Right lobe of liver (tissue), 6 donors: ENCODE results near the gene MGAT3. TPM values are rescaled to one million over a fixed set of nuclear protein-coding genes. Genes with fewer than 3 reads are reported as not detected.
A peak's percentile ranks its signal among the peaks of the same experiment; 100 is the strongest.

ENCODE experiments used
- ATAC-seq, 4 donors: fragments of 200-7000 bp; cut with Tn5 transposase; one replicate each; pipeline ENCODE4 v1.9.1; 2020; ENCODE audit warnings: mild to moderate bottlenecking in 4 of 4, moderate library complexity in 4 of 4
- DNase-seq, 3 donors: peaks; one replicate each; pipeline ENCODE4 v3.0.0-alpha.2; 2020
- H3K27ac ChIP-seq, 3 donors: fragments of 200-600 bp; one replicate each; pipeline ENCODE4 v1.8.0; 2022
- H3K27me3 ChIP-seq, 2 donors: fragments of 200-600 bp; one replicate each; pipeline ENCODE4 v1.8.0; 2022
- H3K36me3 ChIP-seq, 4 donors: fragments of 200-600 bp; sonication (generic) in 1 of 4; one replicate each; pipeline versions ENCODE4 v1.5.1 to v1.8.0; 2017 to 2022; ENCODE audit warnings: control low read depth in 1 of 4
- H3K4me1 ChIP-seq, 4 donors: fragments of 200-600 bp; sonication (generic) in 1 of 4; one replicate each; pipeline versions ENCODE4 v1.5.1 to v1.8.0; 2017 to 2022; ENCODE audit warnings: control low read depth in 1 of 4
- H3K4me3 ChIP-seq, 3 donors: fragments of 200-600 bp; one replicate each; pipeline ENCODE4 v1.8.0; 2022
- H3K9me3 ChIP-seq, 4 donors: fragments of 200-600 bp; sonication (generic) in 1 of 4; one replicate each; pipeline versions ENCODE4 v1.5.1 to v1.8.0; 2017 to 2022; ENCODE audit warnings: control low read depth in 1 of 4
- CTCF ChIP-seq, 4 donors: fragments of 200-600 bp in 3 of 4; fragments of 450-650 bp in 1 of 4; IDR thresholded peaks; one replicate each; pipeline versions ENCODE4 v1.5.1 to v1.8.0; 2016 to 2022; ENCODE audit warnings: antibody characterized with exemption in 4 of 4, mild to moderate bottlenecking in 2 of 4
- POLR2A ChIP-seq: fragments of 450-650 bp; IDR thresholded peaks from one replicate; pipeline ENCODE4 v1.6.1; 2017; ENCODE audit warnings: antibody characterized with exemption, mild to moderate bottlenecking
- WGBS: methylation state at CpG from one replicate; pipeline ENCODE4 v1.1.6; 2018; ENCODE audit warnings: low coverage, low lambda C conversion rate; ENCODE audit not compliant: insufficient coverage; ENCODE audit errors: missing lambda C conversion rate; 5-methylcytosine and 5-hydroxymethylcytosine counted together
- intact Hi-C, 2 donors: fragments of 100-400 bp; cut with DNase I; formaldehyde crosslinking; loops; one replicate each; pipeline versions ENCODE4 v1.11.2 to v1.14.1; 2022
- total RNA-seq, 6 experiments: library from RNA; depleted of rRNA in 2 of 6; stranded (reverse); fragments of >200 nt in 2 of 6; fragmentation: NEBNext Ultra II Directional in 3 of 6; extraction: Animal tissue kit (Norgen Biotek cat#: 25700) in 3 of 6; gene quantifications; one replicate each; pipeline versions ENCODE4 v1.1.0 to v1.2.4, GENCODE V29; 2016 to 2023
- donor health status: DM: no; HTN: yes; CAD: no.
- donor health status: DM: no; HTN: no; CAD: no.
- donor health status: DM: no; HTN: no; CAD: no.
- donor health status: DM: no; HTN: yes; CAD: no.
- donor health status: DM: no; HTN: yes; CAD: no.

MGAT3 gene
- total RNA-seq, 6 experiments from 2014 or later: 0.05 to 0.38 (median 0.07) TPM; not detected in 1

- H3K4me1 ChIP-seq: peaks cover 0 to 11% (median 0%) of the 10 kb centered on the region in 4 donors
- WGBS: no CpG with 5 or more reads among the region's 6 CpGs
- DNase-seq: no peak
Observed at GRCh38 chr22:39469326-39469680, 12.5 kb downstream of the MGAT3 start.

GRCh38 chr22:39469681-39470450, 13.1 kb downstream of the MGAT3 start:
- Histone ChIP-seq H3K27me3 (no peaks in the 10 kb centered on the region), H3K4me1 (peaks cover 0 to 11% (median 0%) of the 10 kb centered on the region in 4 donors), H3K4me3 (no peak overlapping the region), H3K9me3 (no peaks in the 10 kb centered on the region), H3K27ac (no peak overlapping the region), H3K36me3 (no peaks in the 10 kb centered on the region)
- DNase-seq: no peak
- 42% methylated on average over 10 of the region's 26 CpGs for WGBS
- ATAC-seq: peak in 2 of 4 donors; percentile 14 to 37
- no peak for TF ChIP-seq POLR2A
- TF ChIP-seq CTCF (IDR thresholded peaks at IDR 0.05): no peak
- intact Hi-C loops: no loop called here

More at GRCh38 chr22:39469326-39469680, 12.5 kb downstream of the MGAT3 start:
- intact Hi-C loops: no loop called here
- Histone ChIP-seq H3K9me3 (no peaks in the 10 kb centered on the region), H3K27me3 (no peaks in the 10 kb centered on the region), H3K27ac (no peak overlapping the region), H3K36me3 (no peaks in the 10 kb centered on the region), H3K4me3 (no peak overlapping the region)
- no peak for ATAC-seq
- TF ChIP-seq POLR2A: no peak
- TF ChIP-seq CTCF (IDR thresholded peaks at IDR 0.05): no peak

GRCh38 chr22:39470451-39471291, 13.9 kb downstream of the MGAT3 start:
- TF ChIP-seq POLR2A: no peak
- no peak for TF ChIP-seq CTCF (IDR thresholded peaks at IDR 0.05)
- Histone ChIP-seq H3K36me3 (no peaks in the 10 kb centered on the region), H3K27me3 (no peaks in the 10 kb centered on the region), H3K27ac (no peak overlapping the region), H3K9me3 (no peaks in the 10 kb centered on the region), H3K4me3 (no peak overlapping the region), H3K4me1 (peaks cover 0 to 11% (median 0%) of the 10 kb centered on the region in 4 donors)
- no peak for DNase-seq
- intact Hi-C loops: no loop called here
- 74% methylated on average over 8 of the region's 16 CpGs for WGBS
- no peak for ATAC-seq

- ATAC-seq (peak; percentile 4 to 39 (median 14)), DNase-seq (no peak)
- H3K27me3 ChIP-seq: no peaks in the 10 kb centered on the region
- TF ChIP-seq POLR2A (no peak), CTCF (IDR thresholded peaks at IDR 0.05) (no peak)
- H3K4me3 ChIP-seq: no peak overlapping the region
- peaks cover 0 to 11% (median 0%) of the 10 kb centered on the region in 4 donors for H3K4me1 ChIP-seq
- no peaks in the 10 kb centered on the region for H3K9me3 ChIP-seq
- H3K27ac ChIP-seq: no peak overlapping the region
- 24% methylated on average over 13 of the region's 13 CpGs for WGBS
- H3K36me3 ChIP-seq: no peaks in the 10 kb centered on the region
- intact Hi-C loops: no loop called here
Observed at GRCh38 chr22:39471381-39472141, 14.7 kb downstream of the MGAT3 start.
